Endothelial cell (in vitro differentiated cells): ENCODE results near the gene B3GNT3. TPM values are rescaled to one million over a fixed set of nuclear protein-coding genes. Genes with fewer than 3 reads are reported as not detected.
A peak's percentile ranks its signal among the peaks of the same experiment; 100 is the strongest.
"Not testable (repeated sequence)": the region's sequence is repeated elsewhere in the genome, so short reads cannot be mapped to it uniquely, and the experiment has no call there.

Source experiments
- DNase-seq: peaks from one replicate; pipeline ENCODE4 v3.0.0; 2021; ENCODE audit warnings: low spot score
- H3K27ac Mint-ChIP-seq: one replicate; pipeline ENCODE4 v1.8.0; 2021; ENCODE audit warnings: mixed read lengths, inconsistent platforms; ENCODE audit not compliant: unreplicated experiment
- H3K27me3 Mint-ChIP-seq: one replicate; pipeline ENCODE4 v1.8.0; 2021; ENCODE audit warnings: mild to moderate bottlenecking, moderate library complexity, mixed read lengths, inconsistent platforms; ENCODE audit not compliant: unreplicated experiment
- H3K36me3 Mint-ChIP-seq: one replicate; pipeline ENCODE4 v1.8.0; 2021; ENCODE audit warnings: mild to moderate bottlenecking, low read depth, mixed read lengths, inconsistent platforms; ENCODE audit not compliant: unreplicated experiment
- H3K4me1 Mint-ChIP-seq: one replicate; pipeline ENCODE4 v1.8.0; 2021; ENCODE audit warnings: mild to moderate bottlenecking, mixed read lengths, inconsistent platforms; ENCODE audit not compliant: unreplicated experiment
- H3K4me3 Mint-ChIP-seq: one replicate; pipeline ENCODE4 v1.8.0; 2021; ENCODE audit warnings: mild to moderate bottlenecking, mixed read lengths, inconsistent platforms; ENCODE audit not compliant: unreplicated experiment
- H3K9me3 Mint-ChIP-seq: one replicate; pipeline ENCODE4 v1.8.0; 2021; ENCODE audit warnings: mixed read lengths, inconsistent platforms; ENCODE audit not compliant: unreplicated experiment
- CTCF ChIP-seq: fragments of 200-600 bp; sonication (generic); IDR thresholded peaks from one replicate; pipeline ENCODE4 v1.5.0; 2021; ENCODE audit warnings: antibody characterized with exemption; ENCODE audit not compliant: unreplicated experiment
- total RNA-seq: library from RNA; stranded (reverse); fragmentation: NEBNext Ultra II Directional; extraction: Animal tissue kit (Norgen Biotek cat#: 25700); gene quantifications from one replicate; pipeline ENCODE4 v1.2.1, GENCODE V29; 2021; ENCODE audit not compliant: unreplicated experiment

B3GNT3 gene
- total RNA-seq, 1 donor from 2014 or later = 0.77 TPM

- no peaks in the 10 kb centered on the region for H3K36me3 Mint-ChIP-seq
- H3K4me3 Mint-ChIP-seq = peak overlapping the region; percentile 56
- DNase-seq = no peak
- H3K27me3 Mint-ChIP-seq = peaks cover 2% of the 10 kb centered on the region
- TF ChIP-seq CTCF = no peak
- no peaks in the 10 kb centered on the region for H3K9me3 Mint-ChIP-seq
- H3K27ac Mint-ChIP-seq = no peak overlapping the region
- peaks cover 3% of the 10 kb centered on the region for H3K4me1 Mint-ChIP-seq
These were observed 27.4 kb upstream of the B3GNT3 start for GRCh38 chr19:17767559-17767958.

GRCh38 chr19:17770613-17771012, 24.3 kb upstream of the B3GNT3 start:
- Mint-ChIP-seq H3K27ac (no peak overlapping the region), H3K4me3 (no peak overlapping the region), H3K9me3 (no peaks in the 10 kb centered on the region), H3K4me1 (peaks cover 3% of the 10 kb centered on the region), H3K36me3 (no peaks in the 10 kb centered on the region), H3K27me3 (peaks cover 6% of the 10 kb centered on the region)
- no peak for TF ChIP-seq CTCF
- no peak for DNase-seq

GRCh38 chr19:17772172-17772571, 22.8 kb upstream of the B3GNT3 start:
- Mint-ChIP-seq H3K4me1 (no peaks in the 10 kb centered on the region), H3K9me3 (no peaks in the 10 kb centered on the region), H3K27me3 (peaks cover 6% of the 10 kb centered on the region), H3K27ac (no peak overlapping the region), H3K36me3 (no peaks in the 10 kb centered on the region), H3K4me3 (no peak overlapping the region)
- TF ChIP-seq CTCF = no peak
- DNase-seq = no peak

GRCh38 chr19:17775245-17775927, 19.6 kb upstream of the B3GNT3 start:
- Mint-ChIP-seq H3K27ac (no peak overlapping the region), H3K4me1 (no peaks in the 10 kb centered on the region), H3K4me3 (no peak overlapping the region), H3K36me3 (no peaks in the 10 kb centered on the region), H3K27me3 (peaks cover 9% of the 10 kb centered on the region), H3K9me3 (no peaks in the 10 kb centered on the region)
- TF ChIP-seq CTCF = peak; percentile 76
- DNase-seq = peak; percentile 83

- no peaks in the 10 kb centered on the region for H3K36me3 Mint-ChIP-seq
- H3K27me3 Mint-ChIP-seq = peaks cover 9% of the 10 kb centered on the region
- no peaks in the 10 kb centered on the region for H3K9me3 Mint-ChIP-seq
- no peaks in the 10 kb centered on the region for H3K4me1 Mint-ChIP-seq
- TF ChIP-seq CTCF = no peak
- H3K4me3 Mint-ChIP-seq = no peak overlapping the region
- DNase-seq = no peak
- no peak overlapping the region for H3K27ac Mint-ChIP-seq
These were observed 18.7 kb upstream of the B3GNT3 start for GRCh38 chr19:17775991-17776803.

GRCh38 chr19:17777840-17778239, 17.1 kb upstream of the B3GNT3 start:
- H3K4me1 Mint-ChIP-seq, H3K9me3 Mint-ChIP-seq, H3K27ac Mint-ChIP-seq, H3K36me3 Mint-ChIP-seq, H3K4me3 Mint-ChIP-seq, DNase-seq: not testable (repeated sequence)
- peaks cover 11% of the 10 kb centered on the region for H3K27me3 Mint-ChIP-seq
